ENCODE results near the gene HAPSTR1. TPM values are rescaled to one million over a fixed set of nuclear protein-coding genes. Genes with fewer than 3 reads are reported as not detected.

HAPSTR1 gene
- total and polyA plus RNA-seq, 2 of the 13 experiments (the other 11 are each of a cell fraction or from before 2014, with no cell fraction given), result 25.2 to 83.2 TPM

GRCh38 chr16:9091867-9092281, 430 bp downstream of the HAPSTR1 start (continued):
- TF ChIP-seq TRAFD1 (CRISPR knock-in tag; IDR thresholded peaks at IDR 0.05; ENCODE audit: borderline replicate concordance) (no peak), RBAK (CRISPR knock-in tag; IDR thresholded peaks at IDR 0.05) (no peak), ARID4A (CRISPR knock-in tag; IDR thresholded peaks at IDR 0.05; ENCODE audit: borderline replicate concordance) (peak; percentile 61), ZNF414 (CRISPR knock-in tag; IDR thresholded peaks at IDR 0.05) (peak; percentile 74; the same call in 1 of the 2 replicates), MEIS2 (CRISPR knock-in tag; IDR thresholded peaks at IDR 0.05) (peak; percentile 9; the same call in 1 of the 2 replicates), ZNF576 (CRISPR knock-in tag; IDR thresholded peaks at IDR 0.05) (no peak), ZNF251 (CRISPR knock-in tag; IDR thresholded peaks at IDR 0.05) (no peak), ZBED4 (CRISPR knock-in tag; IDR thresholded peaks at IDR 0.05; ENCODE audit: borderline replicate concordance) (no peak), ZFP90 (CRISPR knock-in tag; IDR thresholded peaks at IDR 0.05; ENCODE audit: borderline replicate concordance) (peak; percentile 11; the same call in 1 of the 2 replicates), GTF2F1 (IDR thresholded peaks at IDR 0.05; ENCODE audit: low read length) (no peak), SMARCC2 (IDR thresholded peaks at IDR 0.05) (no peak)
- TF ChIP-seq, protein P1, sequence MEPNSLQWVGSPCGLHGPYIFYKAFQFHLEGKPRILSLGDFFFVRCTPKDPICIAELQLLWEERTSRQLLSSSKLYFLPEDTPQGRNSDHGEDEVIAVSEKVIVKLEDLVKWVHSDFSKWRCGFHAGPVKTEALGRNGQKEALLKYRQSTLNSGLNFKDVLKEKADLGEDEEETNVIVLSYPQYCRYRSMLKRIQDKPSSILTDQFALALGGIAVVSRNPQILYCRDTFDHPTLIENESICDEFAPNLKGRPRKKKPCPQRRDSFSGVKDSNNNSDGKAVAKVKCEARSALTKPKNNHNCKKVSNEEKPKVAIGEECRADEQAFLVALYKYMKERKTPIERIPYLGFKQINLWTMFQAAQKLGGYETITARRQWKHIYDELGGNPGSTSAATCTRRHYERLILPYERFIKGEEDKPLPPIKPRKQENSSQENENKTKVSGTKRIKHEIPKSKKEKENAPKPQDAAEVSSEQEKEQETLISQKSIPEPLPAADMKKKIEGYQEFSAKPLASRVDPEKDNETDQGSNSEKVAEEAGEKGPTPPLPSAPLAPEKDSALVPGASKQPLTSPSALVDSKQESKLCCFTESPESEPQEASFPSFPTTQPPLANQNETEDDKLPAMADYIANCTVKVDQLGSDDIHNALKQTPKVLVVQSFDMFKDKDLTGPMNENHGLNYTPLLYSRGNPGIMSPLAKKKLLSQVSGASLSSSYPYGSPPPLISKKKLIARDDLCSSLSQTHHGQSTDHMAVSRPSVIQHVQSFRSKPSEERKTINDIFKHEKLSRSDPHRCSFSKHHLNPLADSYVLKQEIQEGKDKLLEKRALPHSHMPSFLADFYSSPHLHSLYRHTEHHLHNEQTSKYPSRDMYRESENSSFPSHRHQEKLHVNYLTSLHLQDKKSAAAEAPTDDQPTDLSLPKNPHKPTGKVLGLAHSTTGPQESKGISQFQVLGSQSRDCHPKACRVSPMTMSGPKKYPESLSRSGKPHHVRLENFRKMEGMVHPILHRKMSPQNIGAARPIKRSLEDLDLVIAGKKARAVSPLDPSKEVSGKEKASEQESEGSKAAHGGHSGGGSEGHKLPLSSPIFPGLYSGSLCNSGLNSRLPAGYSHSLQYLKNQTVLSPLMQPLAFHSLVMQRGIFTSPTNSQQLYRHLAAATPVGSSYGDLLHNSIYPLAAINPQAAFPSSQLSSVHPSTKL (CRISPR knock-in tag; IDR thresholded peaks at IDR 0.05), result no peak
